HG03135 (cell line): ENCODE results near the gene ANGPTL8.

ENCODE experiments used
- ATAC-seq: cut with Tn5 transposase; IDR thresholded peaks from one replicate; pipeline ENCODE4 v1.9.1; 2021; ENCODE audit warnings: mild to moderate bottlenecking, moderate library complexity; ENCODE audit not compliant: unreplicated experiment

ANGPTL8 gene

GRCh38 chr19:11203194-11204075 lies 36.0 kb upstream of the ANGPTL8 start:
- ATAC-seq, result no peak

- no peak for ATAC-seq
Measured at GRCh38 chr19:11204076-11204602, 35.3 kb upstream of the ANGPTL8 start.

- no peak for ATAC-seq
Measured at GRCh38 chr19:11204943-11205349, 34.5 kb upstream of the ANGPTL8 start.

GRCh38 chr19:11205939-11206570 lies 33.4 kb upstream of the ANGPTL8 start:
- ATAC-seq, result no peak

- ATAC-seq, result no peak
Measured at GRCh38 chr19:11208561-11209471, 30.6 kb upstream of the ANGPTL8 start.

- no peak for ATAC-seq
Measured at GRCh38 chr19:11209839-11210655, 29.4 kb upstream of the ANGPTL8 start.

- ATAC-seq, result no peak
Measured at GRCh38 chr19:11210656-11210928, 28.8 kb upstream of the ANGPTL8 start.

GRCh38 chr19:11214387-11214786 lies 25.0 kb upstream of the ANGPTL8 start:
- no peak for ATAC-seq

GRCh38 chr19:11221082-11221598 lies 18.3 kb upstream of the ANGPTL8 start:
- no peak for ATAC-seq

GRCh38 chr19:11223200-11223599 lies 16.2 kb upstream of the ANGPTL8 start:
- no peak for ATAC-seq

- ATAC-seq, result no peak
Measured at GRCh38 chr19:11224429-11224828, 15.0 kb upstream of the ANGPTL8 start.

GRCh38 chr19:11225172-11225571 lies 14.2 kb upstream of the ANGPTL8 start:
- ATAC-seq, result no peak

GRCh38 chr19:11225815-11226214 lies 13.6 kb upstream of the ANGPTL8 start:
- ATAC-seq, result no peak

GRCh38 chr19:11226716-11227166 lies 12.7 kb upstream of the ANGPTL8 start:
- ATAC-seq, result no peak

GRCh38 chr19:11227195-11227886 lies 12.1 kb upstream of the ANGPTL8 start:
- ATAC-seq, result no peak

GRCh38 chr19:11230621-11231386 lies 8.6 kb upstream of the ANGPTL8 start:
- no peak for ATAC-seq

- ATAC-seq, result no peak
Measured at GRCh38 chr19:11232555-11232954, 6.9 kb upstream of the ANGPTL8 start.

GRCh38 chr19:11233073-11233472 lies 6.3 kb upstream of the ANGPTL8 start:
- ATAC-seq, result no peak
